SK-N-SH (cell line): Measurements from ENCODE around the gene BTG4. TPM values are rescaled to one million over a fixed set of nuclear protein-coding genes. Genes with fewer than 3 reads are reported as not detected.

Source experiments
- CTCF ChIA-PET: fragments of 300-600, 350-600 bp; formaldehyde crosslinking; extraction: SDS; loops from one replicate; lab custom pipeline; 2021; lab: Yijun Ruan, JAX
- POLR2A ChIA-PET: fragments of 350-600 bp; sonication (Branson Sonifier 250); formaldehyde crosslinking; extraction: SDS; loops from one replicate; lab custom pipeline; 2020; ENCODE audit warnings: antibody characterized with exemption, inconsistent platforms; lab: Yijun Ruan, JAX
- DNase-seq: peaks from one replicate; pipeline ENCODE4 v3.0.0; 2012
- H2AFZ ChIP-seq: fragments of 200-600 bp; sonication (generic); 2 replicates; pipeline ENCODE4 v1.8.1; 2016; ENCODE audit warnings: antibody characterized with exemption, mild to moderate bottlenecking, low read depth
- H3F3A ChIP-seq: fragments of 200-600 bp; sonication (generic); replicated peaks from 2 replicates; pipeline ENCODE3; 2016; ENCODE audit warnings: antibody characterized with exemption, mild to moderate bottlenecking; ENCODE audit not compliant: insufficient read depth
- H3K27ac ChIP-seq, 2 experiments: fragments of 200-500 bp in 1 of 2; fragments of 200-600 bp in 1 of 2; sonication (Bioruptor generic) in 1 of 2; sonication (generic), shearing (Covaris generic) in 1 of 2; 2 replicates each; pipeline versions ENCODE4 v1.5.1 to v1.6.1; 2014 to 2016; ENCODE audit warnings: low read depth in 2 of 2, inconsistent platforms in 1 of 2, low read length in 1 of 2, mild to moderate bottlenecking in 1 of 2, mixed read lengths in 1 of 2
- H3K27me3 ChIP-seq: fragments of 200-600 bp; sonication (generic), shearing (Covaris generic); 2 replicates; pipeline ENCODE4 v1.6.1; 2016; ENCODE audit warnings: mixed run types; ENCODE audit not compliant: insufficient read depth
- H3K36me3 ChIP-seq, 2 experiments: fragments of 200-500 bp in 1 of 2; fragments of 200-600 bp in 1 of 2; sonication (Bioruptor generic) in 1 of 2; sonication (generic) in 1 of 2; replicated peaks in 1 of 2; 2 replicates each; pipeline versions ENCODE3 to v1.5.1; 2014 to 2016; ENCODE audit warnings: low read length in 1 of 2, mild to moderate bottlenecking in 1 of 2; ENCODE audit not compliant: insufficient read depth in 2 of 2, control insufficient read depth in 1 of 2
- H3K4me1 ChIP-seq, 2 experiments: fragments of 200-500 bp in 1 of 2; fragments of 200-600 bp in 1 of 2; sonication (Bioruptor generic) in 1 of 2; sonication (generic), shearing (Covaris generic) in 1 of 2; 2 replicates each; pipeline versions ENCODE4 v1.5.1 to v1.6.1; 2014 to 2016; ENCODE audit warnings: low read depth in 1 of 2, low read length in 1 of 2, mixed run types in 1 of 2; ENCODE audit not compliant: insufficient read depth in 2 of 2, control insufficient read depth in 1 of 2
- H3K4me2 ChIP-seq: fragments of 200-600 bp; sonication (generic), shearing (Covaris generic); 2 replicates; pipeline ENCODE4 v1.6.1; 2017; ENCODE audit warnings: mixed run types
- H3K4me3 ChIP-seq, 2 experiments: fragments of 200-500 bp in 1 of 2; fragments of 200-600 bp in 1 of 2; sonication (Bioruptor generic) in 1 of 2; sonication (generic), shearing (Covaris generic) in 1 of 2; 2 replicates each; pipeline versions ENCODE4 v1.5.1 to v1.8.1; 2014 to 2016; ENCODE audit warnings: low read depth in 2 of 2, inconsistent platforms in 1 of 2, low read length in 1 of 2, mild to moderate bottlenecking in 1 of 2, mixed read lengths in 1 of 2, moderate library complexity in 1 of 2
- H3K79me2 ChIP-seq: fragments of 200-600 bp; sonication (generic); 2 replicates; pipeline ENCODE4 v1.8.1; 2017; ENCODE audit warnings: mild to moderate bottlenecking; ENCODE audit not compliant: insufficient read depth
- H3K9ac ChIP-seq: fragments of 200-600 bp; sonication (generic); 2 replicates; pipeline ENCODE4 v1.6.1; 2017; ENCODE audit warnings: mixed run types
- H3K9me2 ChIP-seq: fragments of 200-600 bp; sonication (generic); 2 replicates; pipeline ENCODE4 v1.6.1; 2017; ENCODE audit warnings: mixed run types
- H3K9me3 ChIP-seq: fragments of 200-600 bp; sonication (generic); 2 replicates; pipeline ENCODE4 v1.6.1; 2017; ENCODE audit warnings: mixed run types, mild to moderate bottlenecking, moderate library complexity
- H4K20me1 ChIP-seq: fragments of 200-600 bp; sonication (generic); 2 replicates; pipeline ENCODE4 v1.6.1; 2017; ENCODE audit warnings: mild to moderate bottlenecking, mixed run types; ENCODE audit not compliant: insufficient read depth
- CHD2 ChIP-seq: fragments of 150-350 bp; IDR thresholded peaks from 2 replicates; pipeline ENCODE4 v1.6.1; 2018; ENCODE audit warnings: low read length; ENCODE audit not compliant: partially characterized antibody
- ELF1 ChIP-seq: IDR thresholded peaks from 2 replicates; pipeline ENCODE4 v1.4.0; 2012
- FOSL2 ChIP-seq: IDR thresholded peaks from 2 replicates; pipeline ENCODE4 v1.4.0; 2012; ENCODE audit warnings: low read depth, mild to moderate bottlenecking, moderate library complexity, borderline replicate concordance
- GABPA ChIP-seq: IDR thresholded peaks from 2 replicates; pipeline ENCODE4 v1.4.0; 2012; ENCODE audit warnings: low read depth, mild to moderate bottlenecking
- GATA2 ChIP-seq: sonication (generic); formaldehyde crosslinking; IDR thresholded peaks from 2 replicates; pipeline ENCODE4 v1.5.0; 2020; ENCODE audit warnings: mild to moderate bottlenecking, missing genetic modification reagents
- JUND ChIP-seq: IDR thresholded peaks from 2 replicates; pipeline ENCODE4 v1.4.0; 2012
- MXI1 ChIP-seq: IDR thresholded peaks from 2 replicates; pipeline ENCODE4 v1.6.1; 2012; ENCODE audit warnings: mild to moderate bottlenecking, low read depth, low read length, improper control_type of control experiment
- NRF1 ChIP-seq: IDR thresholded peaks from 2 replicates; pipeline ENCODE4 v1.6.1; 2012; ENCODE audit warnings: low read depth, mild to moderate bottlenecking, low read length
- POLR2AphosphoS5 ChIP-seq: IDR thresholded peaks from 2 replicates; pipeline ENCODE4 v1.6.1; 2012; ENCODE audit warnings: low read depth, low read length
- RAD21 ChIP-seq: IDR thresholded peaks from 2 replicates; pipeline ENCODE4 v1.6.1; 2012; ENCODE audit warnings: mild to moderate bottlenecking, low read length
- RCOR1 ChIP-seq: fragments of 150-350 bp; IDR thresholded peaks from 2 replicates; pipeline ENCODE4 v1.6.1; 2017; ENCODE audit warnings: antibody characterized with exemption, low read length
- SIN3A ChIP-seq: IDR thresholded peaks from 2 replicates; pipeline ENCODE4 v1.6.1; 2012; ENCODE audit warnings: low read depth, mild to moderate bottlenecking, low read length, moderate library complexity, borderline replicate concordance
- SMC3 ChIP-seq: IDR thresholded peaks from 2 replicates; pipeline ENCODE4 v1.6.1; 2012; ENCODE audit warnings: low read depth, low read length, improper control_type of control experiment
- TAF1 ChIP-seq: IDR thresholded peaks from 2 replicates; pipeline ENCODE4 v1.6.1; 2012; ENCODE audit warnings: low read depth, mild to moderate bottlenecking, low read length, moderate library complexity, borderline replicate concordance
- TEAD4 ChIP-seq: IDR thresholded peaks from 2 replicates; pipeline ENCODE4 v1.4.0; 2012; ENCODE audit warnings: mild to moderate bottlenecking, borderline replicate concordance; ENCODE audit not compliant: insufficient read depth
- YY1 ChIP-seq: IDR thresholded peaks from 2 replicates; pipeline ENCODE4 v1.4.0; 2012; ENCODE audit warnings: low read depth, mild to moderate bottlenecking
- ZBTB33 ChIP-seq: IDR thresholded peaks from 2 replicates; pipeline ENCODE4 v1.4.0; 2012; ENCODE audit warnings: low read depth, borderline replicate concordance
- WGBS: methylation state at CpG from one replicate; pipeline ENCODE4 v1.1.6; 2017; ENCODE audit warnings: low lambda C conversion rate; 5-methylcytosine and 5-hydroxymethylcytosine counted together
- polyA plus RNA-seq, 3 experiments: library from polyadenylated mRNA; depleted of rRNA; stranded (reverse); fragments of >200 nt; gene quantifications; 2 replicates each; pipeline ENCODE4 v1.2.3, GENCODE V29; 2012
- TF ChIP-seq, protein P1 (sequence below): IDR thresholded peaks from 2 replicates; pipeline ENCODE4 v1.4.0; 2012; ENCODE audit warnings: low read depth, borderline replicate concordance
- TF ChIP-seq, protein P2 (sequence below): fragments of 150-350 bp; IDR thresholded peaks from 2 replicates; pipeline ENCODE4 v1.6.1; 2017; ENCODE audit warnings: antibody characterized with exemption, low read length, low read depth, borderline replicate concordance
- TF ChIP-seq, protein P3 (sequence below): fragments of 200-600 bp; sonication (generic); IDR thresholded peaks from 2 replicates; pipeline ENCODE4 v1.6.1; 2017; ENCODE audit warnings: antibody characterized with exemption, mild to moderate bottlenecking, moderate library complexity

The BTG4 gene
- polyA plus RNA-seq, 1 of the 3 experiments (the other 2 are of a cell fraction) = 0.26 TPM

DNA sequence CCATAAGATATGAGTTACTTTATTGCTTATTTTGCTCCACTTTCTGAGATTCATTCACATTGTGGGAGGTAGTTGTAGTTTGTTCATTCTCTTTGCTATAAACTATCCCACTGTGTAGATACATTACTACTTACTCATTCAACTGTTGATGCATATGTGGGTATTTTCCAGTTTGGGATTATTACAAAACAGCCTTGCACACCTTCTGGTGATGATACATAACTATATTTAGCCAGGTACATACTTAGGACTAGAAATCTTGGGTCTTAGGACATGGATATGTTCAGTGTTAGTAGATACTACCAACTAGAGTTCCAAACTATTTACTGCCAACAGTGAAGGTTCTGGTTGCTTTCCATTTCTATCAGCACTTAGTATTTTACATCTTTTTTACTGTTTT is 37.8 kb downstream of the BTG4 start:
- CTCF ChIA-PET = interaction anchor here (0.6 kb wide), 1 partner anchor 280 kb away, joined by 5 read pairs; no protein-coding TSS in a partner anchor
- Histone ChIP-seq H3F3A (no peaks in the 10 kb centered on the region), H3K9me2 (no peaks in the 10 kb centered on the region), H3K9ac (no peak overlapping the region)
- TF ChIP-seq ZBTB33 (no peak), POLR2AphosphoS5 (no peak), TAF1 (no peak), TEAD4 (no peak), YY1 (no peak), GATA2 (CRISPR knock-in tag) (no peak), GABPA (no peak), ELF1 (no peak), RAD21 (no peak), FOSL2 (no peak), RCOR1 (no peak), NRF1 (no peak), SMC3 (no peak)
- TF ChIP-seq, protein P1, sequence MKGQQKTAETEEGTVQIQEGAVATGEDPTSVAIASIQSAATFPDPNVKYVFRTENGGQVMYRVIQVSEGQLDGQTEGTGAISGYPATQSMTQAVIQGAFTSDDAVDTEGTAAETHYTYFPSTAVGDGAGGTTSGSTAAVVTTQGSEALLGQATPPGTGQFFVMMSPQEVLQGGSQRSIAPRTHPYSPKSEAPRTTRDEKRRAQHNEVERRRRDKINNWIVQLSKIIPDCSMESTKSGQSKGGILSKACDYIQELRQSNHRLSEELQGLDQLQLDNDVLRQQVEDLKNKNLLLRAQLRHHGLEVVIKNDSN = no peak
- TF ChIP-seq, protein P2, sequence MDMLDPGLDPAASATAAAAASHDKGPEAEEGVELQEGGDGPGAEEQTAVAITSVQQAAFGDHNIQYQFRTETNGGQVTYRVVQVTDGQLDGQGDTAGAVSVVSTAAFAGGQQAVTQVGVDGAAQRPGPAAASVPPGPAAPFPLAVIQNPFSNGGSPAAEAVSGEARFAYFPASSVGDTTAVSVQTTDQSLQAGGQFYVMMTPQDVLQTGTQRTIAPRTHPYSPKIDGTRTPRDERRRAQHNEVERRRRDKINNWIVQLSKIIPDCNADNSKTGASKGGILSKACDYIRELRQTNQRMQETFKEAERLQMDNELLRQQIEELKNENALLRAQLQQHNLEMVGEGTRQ = no peak
- TF ChIP-seq, all 33 proteins: peak for 0
- POLR2A ChIA-PET = no interaction called here
- H2AFZ ChIP-seq = no peak overlapping the region
- no peaks in the 10 kb centered on the region; a peak in 1 of 4 replicates for H3K4me1 ChIP-seq
- no peak overlapping the region for H3K4me2 ChIP-seq
- no peaks in the 10 kb centered on the region for H3K9me3 ChIP-seq
- no peaks in the 10 kb centered on the region for H3K27me3 ChIP-seq
- H4K20me1 ChIP-seq = no peaks in the 10 kb centered on the region
- no peaks in the 10 kb centered on the region for H3K79me2 ChIP-seq
- no peak overlapping the region for H3K27ac ChIP-seq
- H3K4me3 ChIP-seq = no peak overlapping the region
- no peak for DNase-seq
- peaks cover 0 to 4% of the 10 kb centered on the region in 2 experiments for H3K36me3 ChIP-seq

GRCh38 chr11:111472228-111472627 is 40.0 kb downstream of the BTG4 start:
- Histone ChIP-seq H3K9me3 (no peaks in the 10 kb centered on the region), H3K4me1 (peaks cover 0 to 2% of the 10 kb centered on the region in 2 experiments; a peak in 1 of 4 replicates), H3K9me2 (no peaks in the 10 kb centered on the region), H3K36me3 (peaks cover 0 to 4% of the 10 kb centered on the region in 2 experiments), H3K4me2 (no peak overlapping the region), H3K79me2 (no peaks in the 10 kb centered on the region), H3K9ac (no peak overlapping the region), H3K27me3 (no peaks in the 10 kb centered on the region), H3K27ac (no peak overlapping the region), H3F3A (no peaks in the 10 kb centered on the region), H4K20me1 (no peaks in the 10 kb centered on the region), H3K4me3 (no peak overlapping the region), H2AFZ (no peak overlapping the region)
- ChIA-PET POLR2A (no interaction called here), CTCF (interaction anchor here (1.2 kb wide), 1 partner anchor 25 kb away, joined by 3 read pairs; no protein-coding TSS in a partner anchor)
- TF ChIP-seq FOSL2 (no peak), NRF1 (no peak), MXI1 (no peak), SIN3A (no peak), CHD2 (no peak), JUND (no peak), TAF1 (no peak)
- TF ChIP-seq, protein P3, sequence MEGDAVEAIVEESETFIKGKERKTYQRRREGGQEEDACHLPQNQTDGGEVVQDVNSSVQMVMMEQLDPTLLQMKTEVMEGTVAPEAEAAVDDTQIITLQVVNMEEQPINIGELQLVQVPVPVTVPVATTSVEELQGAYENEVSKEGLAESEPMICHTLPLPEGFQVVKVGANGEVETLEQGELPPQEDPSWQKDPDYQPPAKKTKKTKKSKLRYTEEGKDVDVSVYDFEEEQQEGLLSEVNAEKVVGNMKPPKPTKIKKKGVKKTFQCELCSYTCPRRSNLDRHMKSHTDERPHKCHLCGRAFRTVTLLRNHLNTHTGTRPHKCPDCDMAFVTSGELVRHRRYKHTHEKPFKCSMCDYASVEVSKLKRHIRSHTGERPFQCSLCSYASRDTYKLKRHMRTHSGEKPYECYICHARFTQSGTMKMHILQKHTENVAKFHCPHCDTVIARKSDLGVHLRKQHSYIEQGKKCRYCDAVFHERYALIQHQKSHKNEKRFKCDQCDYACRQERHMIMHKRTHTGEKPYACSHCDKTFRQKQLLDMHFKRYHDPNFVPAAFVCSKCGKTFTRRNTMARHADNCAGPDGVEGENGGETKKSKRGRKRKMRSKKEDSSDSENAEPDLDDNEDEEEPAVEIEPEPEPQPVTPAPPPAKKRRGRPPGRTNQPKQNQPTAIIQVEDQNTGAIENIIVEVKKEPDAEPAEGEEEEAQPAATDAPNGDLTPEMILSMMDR = no peak
- TF ChIP-seq, protein P2 = no peak
- WGBS = 61% methylated on average over 1 of the region's 1 CpG
- no peak for DNase-seq
